ENCODE data around the gene COMT. TPM values are rescaled to one million over a fixed set of nuclear protein-coding genes. Genes with fewer than 3 reads are reported as not detected.
"Not testable (repeated sequence)": the region's sequence is repeated elsewhere in the genome, so short reads cannot be mapped to it uniquely, and the experiment has no call there.

Gene COMT
- polyA plus RNA-seq, 1 donor: 182 TPM

GRCh38 chr22:19915287-19915954 lies 26.2 kb upstream of the COMT start:
- no peak for DNase-seq
- Histone ChIP-seq H3K9me3 (ENCODE audit: control insufficient read depth, low read depth, low read length) (no peaks in the 10 kb centered on the region), H3K27me3 (ENCODE audit: control insufficient read depth, insufficient read depth, low read length) (no peaks in the 10 kb centered on the region), H3K4me1 (ENCODE audit: control insufficient read depth, insufficient read depth, low read length) (no peaks in the 10 kb centered on the region), H3K4me3 (ENCODE audit: low read length) (no peak overlapping the region), H3K36me3 (ENCODE audit: control insufficient read depth, insufficient read depth, low read length) (peaks cover 62% of the 10 kb centered on the region), H3K27ac (ENCODE audit: low read length) (no peak overlapping the region)
- WGBS (ENCODE audit: insufficient coverage, low lambda C conversion rate): no CpG with 5 or more reads among the region's 13 CpGs

GRCh38 chr22:19916006-19916405 lies 25.6 kb upstream of the COMT start:
- WGBS (ENCODE audit: insufficient coverage, low lambda C conversion rate): 80% methylated on average over 2 of the region's 9 CpGs
- Histone ChIP-seq H3K4me3 (ENCODE audit: low read length) (no peak overlapping the region), H3K27me3 (ENCODE audit: control insufficient read depth, insufficient read depth, low read length) (no peaks in the 10 kb centered on the region), H3K4me1 (ENCODE audit: control insufficient read depth, insufficient read depth, low read length) (no peaks in the 10 kb centered on the region), H3K9me3 (ENCODE audit: control insufficient read depth, low read depth, low read length) (no peaks in the 10 kb centered on the region), H3K27ac (ENCODE audit: low read length) (no peak overlapping the region), H3K36me3 (ENCODE audit: control insufficient read depth, insufficient read depth, low read length) (peaks cover 62% of the 10 kb centered on the region)
- DNase-seq: no peak

- H3K9me3 ChIP-seq (ENCODE audit: control insufficient read depth, low read depth, low read length): no peaks in the 10 kb centered on the region
- DNase-seq: no peak
- no CpG with 5 or more reads among the region's 7 CpGs for WGBS (ENCODE audit: insufficient coverage, low lambda C conversion rate)
- no peak overlapping the region for H3K4me3 ChIP-seq (ENCODE audit: low read length)
- peaks cover 59% of the 10 kb centered on the region for H3K36me3 ChIP-seq (ENCODE audit: control insufficient read depth, insufficient read depth, low read length)
- H3K27me3 ChIP-seq (ENCODE audit: control insufficient read depth, insufficient read depth, low read length): no peaks in the 10 kb centered on the region
- no peaks in the 10 kb centered on the region for H3K4me1 ChIP-seq (ENCODE audit: control insufficient read depth, insufficient read depth, low read length)
- H3K27ac ChIP-seq (ENCODE audit: low read length): no peak overlapping the region
These were observed 24.6 kb upstream of the COMT start for GRCh38 chr22:19916941-19917340.

- no peak overlapping the region for H3K27ac ChIP-seq (ENCODE audit: low read length)
- no CpG with 5 or more reads among the region's 12 CpGs for WGBS (ENCODE audit: insufficient coverage, low lambda C conversion rate)
- H3K36me3 ChIP-seq (ENCODE audit: control insufficient read depth, insufficient read depth, low read length): peaks cover 55% of the 10 kb centered on the region
These were observed 24.0 kb upstream of the COMT start for GRCh38 chr22:19917389-19918138.

GRCh38 chr22:19918332-19919106 lies 23.1 kb upstream of the COMT start:
- no peak for DNase-seq
- no peaks in the 10 kb centered on the region for H3K4me1 ChIP-seq (ENCODE audit: control insufficient read depth, insufficient read depth, low read length)
- peaks cover 51% of the 10 kb centered on the region for H3K36me3 ChIP-seq (ENCODE audit: control insufficient read depth, insufficient read depth, low read length)
- WGBS (ENCODE audit: insufficient coverage, low lambda C conversion rate): no CpG with 5 or more reads among the region's 23 CpGs
- H3K4me3 ChIP-seq (ENCODE audit: low read length): no peak overlapping the region
- no peak overlapping the region for H3K27ac ChIP-seq (ENCODE audit: low read length)
- no peaks in the 10 kb centered on the region for H3K27me3 ChIP-seq (ENCODE audit: control insufficient read depth, insufficient read depth, low read length)
- H3K9me3 ChIP-seq (ENCODE audit: control insufficient read depth, low read depth, low read length): no peaks in the 10 kb centered on the region

More at GRCh38 chr22:19917389-19918138, 24.0 kb upstream of the COMT start:
- DNase-seq: no peak
- H3K27me3 ChIP-seq (ENCODE audit: control insufficient read depth, insufficient read depth, low read length): no peaks in the 10 kb centered on the region
- no peaks in the 10 kb centered on the region for H3K4me1 ChIP-seq (ENCODE audit: control insufficient read depth, insufficient read depth, low read length)
- H3K4me3 ChIP-seq (ENCODE audit: low read length): no peak overlapping the region
- H3K9me3 ChIP-seq (ENCODE audit: control insufficient read depth, low read depth, low read length): no peaks in the 10 kb centered on the region

- Histone ChIP-seq H3K27ac (ENCODE audit: low read length) (no peak overlapping the region), H3K4me1 (ENCODE audit: control insufficient read depth, insufficient read depth, low read length) (no peaks in the 10 kb centered on the region), H3K27me3 (ENCODE audit: control insufficient read depth, insufficient read depth, low read length) (no peaks in the 10 kb centered on the region), H3K9me3 (ENCODE audit: control insufficient read depth, low read depth, low read length) (no peaks in the 10 kb centered on the region), H3K36me3 (ENCODE audit: control insufficient read depth, insufficient read depth, low read length) (peaks cover 38% of the 10 kb centered on the region), H3K4me3 (ENCODE audit: low read length) (no peak overlapping the region)
- no CpG with 5 or more reads among the region's 13 CpGs for WGBS (ENCODE audit: insufficient coverage, low lambda C conversion rate)
- DNase-seq: no peak
These were observed 21.7 kb upstream of the COMT start for GRCh38 chr22:19919701-19920363.

- WGBS (ENCODE audit: insufficient coverage, low lambda C conversion rate): no CpG with 5 or more reads among the region's 3 CpGs
These were observed 20.0 kb upstream of the COMT start for GRCh38 chr22:19921544-19922081.

GRCh38 chr22:19923914-19924513 lies 17.6 kb upstream of the COMT start:
- Histone ChIP-seq H3K27me3 (ENCODE audit: control insufficient read depth, insufficient read depth, low read length) (no peaks in the 10 kb centered on the region), H3K27ac (ENCODE audit: low read length) (no peak overlapping the region), H3K4me1 (ENCODE audit: control insufficient read depth, insufficient read depth, low read length) (no peaks in the 10 kb centered on the region), H3K9me3 (ENCODE audit: control insufficient read depth, low read depth, low read length) (no peaks in the 10 kb centered on the region), H3K4me3 (ENCODE audit: low read length) (no peak overlapping the region), H3K36me3 (ENCODE audit: control insufficient read depth, insufficient read depth, low read length) (peaks cover 4% of the 10 kb centered on the region)
- no peak for DNase-seq
- no CpG with 5 or more reads among the region's 12 CpGs for WGBS (ENCODE audit: insufficient coverage, low lambda C conversion rate)

More at GRCh38 chr22:19921544-19922081, 20.0 kb upstream of the COMT start:
- Histone ChIP-seq H3K27me3 (ENCODE audit: control insufficient read depth, insufficient read depth, low read length) (no peaks in the 10 kb centered on the region), H3K4me1 (ENCODE audit: control insufficient read depth, insufficient read depth, low read length) (no peaks in the 10 kb centered on the region), H3K27ac (ENCODE audit: low read length) (no peak overlapping the region), H3K36me3 (ENCODE audit: control insufficient read depth, insufficient read depth, low read length) (peaks cover 26% of the 10 kb centered on the region), H3K4me3 (ENCODE audit: low read length) (no peak overlapping the region), H3K9me3 (ENCODE audit: control insufficient read depth, low read depth, low read length) (no peaks in the 10 kb centered on the region)
- DNase-seq: no peak

GRCh38 chr22:19926028-19926427 lies 15.5 kb upstream of the COMT start:
- DNase-seq; H3K27ac ChIP-seq (ENCODE audit: low read length); H3K9me3 ChIP-seq (ENCODE audit: control insufficient read depth, low read depth, low read length); H3K27me3 ChIP-seq (ENCODE audit: control insufficient read depth, insufficient read depth, low read length); H3K36me3 ChIP-seq (ENCODE audit: control insufficient read depth, insufficient read depth, low read length); H3K4me3 ChIP-seq (ENCODE audit: low read length); H3K4me1 ChIP-seq (ENCODE audit: control insufficient read depth, insufficient read depth, low read length): not testable (repeated sequence)
- 80% methylated on average over 7 of the region's 11 CpGs for WGBS (ENCODE audit: insufficient coverage, low lambda C conversion rate)
